GM18502 (cell line): Measurements from ENCODE around the gene CEND1.

Experiments used
- ATAC-seq: cut with Tn5 transposase; IDR thresholded peaks from one replicate; pipeline ENCODE4 v1.9.1; 2021; ENCODE audit warnings: mild to moderate bottlenecking; ENCODE audit not compliant: unreplicated experiment, poor library complexity

The CEND1 gene

GRCh38 chr11:815675-816432, 26.0 kb upstream of the CEND1 start:
- no peak for ATAC-seq

GRCh38 chr11:813456-814096, 23.7 kb upstream of the CEND1 start:
- no peak for ATAC-seq

GRCh38 chr11:813072-813455, 23.2 kb upstream of the CEND1 start:
- no peak for ATAC-seq

GRCh38 chr11:812390-812789, 22.5 kb upstream of the CEND1 start:
- ATAC-seq: no peak

- ATAC-seq: no peak
Measured at GRCh38 chr11:811446-812245, 21.8 kb upstream of the CEND1 start.

GRCh38 chr11:810040-810567, 20.2 kb upstream of the CEND1 start:
- no peak for ATAC-seq

GRCh38 chr11:809287-810039, 19.6 kb upstream of the CEND1 start, which contains the start of gene RPLP2:
TSS of gene RPLP2 (plus strand) at chr11:809967. CDS start at chr11:810235, 268 bp downstream.
- ATAC-seq: peak; percentile 80

GRCh38 chr11:808427-809286, 18.8 kb upstream of the CEND1 start:
- no peak for ATAC-seq

- ATAC-seq: no peak
Measured at GRCh38 chr11:804599-804964, 14.7 kb upstream of the CEND1 start.

GRCh38 chr11:803770-804598, 14.1 kb upstream of the CEND1 start:
- no peak for ATAC-seq

- ATAC-seq: no peak
Measured at GRCh38 chr11:803467-803742, 13.5 kb upstream of the CEND1 start.

GRCh38 chr11:802693-803466, 13.0 kb upstream of the CEND1 start:
- no peak for ATAC-seq

GRCh38 chr11:802018-802617, 12.2 kb upstream of the CEND1 start:
- no peak for ATAC-seq

- ATAC-seq: no peak
Measured at GRCh38 chr11:801097-801780, 11.3 kb upstream of the CEND1 start.

GRCh38 chr11:800473-800872, 10.6 kb upstream of the CEND1 start:
- ATAC-seq: no peak

GRCh38 chr11:799641-800316, 9.9 kb upstream of the CEND1 start:
- no peak for ATAC-seq
